ENCODE results near the gene KAZN.

- TF ChIP-seq POLR2AphosphoS5 (IDR thresholded peaks at IDR 0.05) (peak in 1 of 3 donors; percentile 49), POLR2A (IDR thresholded peaks at IDR 0.05) (no peak)
- TF ChIP-seq, protein P1, sequence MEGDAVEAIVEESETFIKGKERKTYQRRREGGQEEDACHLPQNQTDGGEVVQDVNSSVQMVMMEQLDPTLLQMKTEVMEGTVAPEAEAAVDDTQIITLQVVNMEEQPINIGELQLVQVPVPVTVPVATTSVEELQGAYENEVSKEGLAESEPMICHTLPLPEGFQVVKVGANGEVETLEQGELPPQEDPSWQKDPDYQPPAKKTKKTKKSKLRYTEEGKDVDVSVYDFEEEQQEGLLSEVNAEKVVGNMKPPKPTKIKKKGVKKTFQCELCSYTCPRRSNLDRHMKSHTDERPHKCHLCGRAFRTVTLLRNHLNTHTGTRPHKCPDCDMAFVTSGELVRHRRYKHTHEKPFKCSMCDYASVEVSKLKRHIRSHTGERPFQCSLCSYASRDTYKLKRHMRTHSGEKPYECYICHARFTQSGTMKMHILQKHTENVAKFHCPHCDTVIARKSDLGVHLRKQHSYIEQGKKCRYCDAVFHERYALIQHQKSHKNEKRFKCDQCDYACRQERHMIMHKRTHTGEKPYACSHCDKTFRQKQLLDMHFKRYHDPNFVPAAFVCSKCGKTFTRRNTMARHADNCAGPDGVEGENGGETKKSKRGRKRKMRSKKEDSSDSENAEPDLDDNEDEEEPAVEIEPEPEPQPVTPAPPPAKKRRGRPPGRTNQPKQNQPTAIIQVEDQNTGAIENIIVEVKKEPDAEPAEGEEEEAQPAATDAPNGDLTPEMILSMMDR (IDR thresholded peaks at IDR 0.05 in 8 of 11, conservative IDR thresholded peaks at IDR 0.05 in 3 of 11), result no peak
Measured at GRCh38 chr1:14987829-14988603, 389.5 kb downstream of the KAZN start.
